OCI-LY1 (cell line): ENCODE results near the gene DNAJB14.

ENCODE experiments used
- EZH2 ChIP-seq: fragments of 200-600 bp; sonication (generic), shearing (Covaris generic); IDR thresholded peaks from 2 replicates; pipeline ENCODE4 v1.8.0; 2017; ENCODE audit warnings: borderline replicate concordance, mixed run types, mild to moderate bottlenecking, antibody characterized with exemption, low read length, moderate library complexity, mixed read lengths
- TF ChIP-seq, protein P1 (sequence below): fragments of 200-600 bp; sonication (generic), shearing (Covaris generic); IDR thresholded peaks from 2 replicates; pipeline ENCODE4 v1.5.1; 2017; ENCODE audit warnings: mild to moderate bottlenecking, antibody characterized with exemption, low read length, moderate library complexity, mixed read lengths

- TF ChIP-seq EZH2: no peak
- TF ChIP-seq, protein P1, sequence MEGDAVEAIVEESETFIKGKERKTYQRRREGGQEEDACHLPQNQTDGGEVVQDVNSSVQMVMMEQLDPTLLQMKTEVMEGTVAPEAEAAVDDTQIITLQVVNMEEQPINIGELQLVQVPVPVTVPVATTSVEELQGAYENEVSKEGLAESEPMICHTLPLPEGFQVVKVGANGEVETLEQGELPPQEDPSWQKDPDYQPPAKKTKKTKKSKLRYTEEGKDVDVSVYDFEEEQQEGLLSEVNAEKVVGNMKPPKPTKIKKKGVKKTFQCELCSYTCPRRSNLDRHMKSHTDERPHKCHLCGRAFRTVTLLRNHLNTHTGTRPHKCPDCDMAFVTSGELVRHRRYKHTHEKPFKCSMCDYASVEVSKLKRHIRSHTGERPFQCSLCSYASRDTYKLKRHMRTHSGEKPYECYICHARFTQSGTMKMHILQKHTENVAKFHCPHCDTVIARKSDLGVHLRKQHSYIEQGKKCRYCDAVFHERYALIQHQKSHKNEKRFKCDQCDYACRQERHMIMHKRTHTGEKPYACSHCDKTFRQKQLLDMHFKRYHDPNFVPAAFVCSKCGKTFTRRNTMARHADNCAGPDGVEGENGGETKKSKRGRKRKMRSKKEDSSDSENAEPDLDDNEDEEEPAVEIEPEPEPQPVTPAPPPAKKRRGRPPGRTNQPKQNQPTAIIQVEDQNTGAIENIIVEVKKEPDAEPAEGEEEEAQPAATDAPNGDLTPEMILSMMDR: no peak
Observed at GRCh38 chr4:99855678-99856077, 90.7 kb downstream of the DNAJB14 start.
